H9 (cell line): ENCODE data around the gene CHMP2A. TPM values are rescaled to one million over a fixed set of nuclear protein-coding genes. Genes with fewer than 3 reads are reported as not detected.
A peak's percentile ranks its signal among the peaks of the same experiment; 100 is the strongest.

Experiments used
- DNase-seq: peaks from one replicate; pipeline ENCODE4 v3.0.0-alpha.2; 2017
- H2AFZ ChIP-seq: one replicate; pipeline ENCODE4 v1.6.1; 2013; ENCODE audit warnings: mild to moderate bottlenecking, low read length, control low read depth, moderate library complexity
- H2AK5ac ChIP-seq: 2 replicates; pipeline ENCODE4 v1.6.1; 2013; ENCODE audit warnings: low read length, control low read depth, mixed read lengths; ENCODE audit not compliant: insufficient read length
- H2BK120ac ChIP-seq: one replicate; pipeline ENCODE4 v1.6.1; 2013; ENCODE audit warnings: low read depth, mild to moderate bottlenecking, low read length, control low read depth, inconsistent platforms; ENCODE audit not compliant: poor library complexity, severe bottlenecking
- H2BK12ac ChIP-seq: 2 replicates; pipeline ENCODE4 v1.6.1; 2013; ENCODE audit warnings: low read length, control low read depth, mixed read lengths, low read depth; ENCODE audit not compliant: insufficient read length
- H2BK15ac ChIP-seq: 2 replicates; pipeline ENCODE4 v1.6.1; 2013; ENCODE audit warnings: low read depth, low read length, control low read depth
- H2BK20ac ChIP-seq: one replicate; pipeline ENCODE4 v1.6.1; 2013; ENCODE audit warnings: low read depth, mild to moderate bottlenecking, low read length, control low read depth, inconsistent platforms; ENCODE audit not compliant: poor library complexity, severe bottlenecking
- H2BK5ac ChIP-seq: 2 replicates; pipeline ENCODE4 v1.6.1; 2013; ENCODE audit warnings: low read length, control low read depth, mixed read lengths; ENCODE audit not compliant: insufficient read length
- H3K14ac ChIP-seq: 2 replicates; pipeline ENCODE4 v1.6.1; 2013; ENCODE audit warnings: low read length, control low read depth; ENCODE audit not compliant: insufficient read depth
- H3K18ac ChIP-seq: 2 replicates; pipeline ENCODE4 v1.6.1; 2013; ENCODE audit warnings: low read depth, mild to moderate bottlenecking, mixed read lengths, low read length, control low read depth; ENCODE audit not compliant: insufficient read length
- H3K23ac ChIP-seq: 2 replicates; pipeline ENCODE4 v1.6.1; 2013; ENCODE audit warnings: low read length, control low read depth, mixed read lengths, low read depth; ENCODE audit not compliant: insufficient read length
- H3K23me2 ChIP-seq: 2 replicates; pipeline ENCODE4 v1.6.1; 2013; ENCODE audit warnings: low read depth, mild to moderate bottlenecking, mixed read lengths, low read length, control low read depth; ENCODE audit not compliant: insufficient read length, poor library complexity, severe bottlenecking
- H3K27ac ChIP-seq: 2 replicates; pipeline ENCODE4 v1.5.1; 2013; ENCODE audit warnings: low read length, control low read depth, mixed read lengths, low read depth; ENCODE audit not compliant: insufficient read length
- H3K27me3 ChIP-seq: 2 replicates; pipeline ENCODE4 v1.6.1; 2013; ENCODE audit warnings: low read length, control low read depth, inconsistent platforms; ENCODE audit not compliant: insufficient read depth
- H3K4ac ChIP-seq: 2 replicates; pipeline ENCODE4 v1.6.1; 2013; ENCODE audit warnings: low read depth, mild to moderate bottlenecking, control low read depth, inconsistent platforms, low read length, moderate library complexity
- H3K4me1 ChIP-seq: 2 replicates; pipeline ENCODE4 v1.6.1; 2013; ENCODE audit warnings: low read length, control low read depth, inconsistent platforms; ENCODE audit not compliant: insufficient read depth
- H3K4me2 ChIP-seq: 2 replicates; pipeline ENCODE4 v1.6.1; 2013; ENCODE audit warnings: low read length, control low read depth, mixed read lengths; ENCODE audit not compliant: insufficient read length, insufficient read depth
- H3K56ac ChIP-seq: 2 replicates; pipeline ENCODE4 v1.6.1; 2013; ENCODE audit warnings: low read depth, mild to moderate bottlenecking, mixed read lengths, low read length, control low read depth; ENCODE audit not compliant: insufficient read length
- H3K79me1 ChIP-seq: 2 replicates; pipeline ENCODE4 v1.6.1; 2013; ENCODE audit warnings: low read depth, mild to moderate bottlenecking, moderate library complexity, low read length, control low read depth, inconsistent platforms; ENCODE audit not compliant: insufficient read depth, poor library complexity, severe bottlenecking
- H3K79me2 ChIP-seq: 2 replicates; pipeline ENCODE4 v1.6.1; 2013; ENCODE audit warnings: low read length, control low read depth, inconsistent platforms; ENCODE audit not compliant: insufficient read depth
- H3K9ac ChIP-seq: 2 replicates; pipeline ENCODE4 v1.6.1; 2013; ENCODE audit warnings: low read length, control low read depth, mixed read lengths; ENCODE audit not compliant: insufficient read length; ENCODE audit errors: extremely low read depth
- H3K9me3 ChIP-seq: one replicate; pipeline ENCODE4 v1.6.1; 2013; ENCODE audit warnings: low read depth, low read length, inconsistent platforms; ENCODE audit not compliant: control insufficient read depth
- H3T11ph ChIP-seq: one replicate; pipeline ENCODE4 v1.6.1; 2013; ENCODE audit warnings: mild to moderate bottlenecking, low read length, control low read depth, inconsistent platforms
- H4K20me1 ChIP-seq: one replicate; pipeline ENCODE4 v1.6.1; 2013; ENCODE audit not compliant: control insufficient read depth, insufficient read length, insufficient read depth
- H4K5ac ChIP-seq: 2 replicates; pipeline ENCODE4 v1.6.1; 2013; ENCODE audit warnings: low read depth, mild to moderate bottlenecking, mixed read lengths, low read length, control low read depth; ENCODE audit not compliant: insufficient read length
- H4K8ac ChIP-seq: replicated peaks from 2 replicates; pipeline ENCODE4 v1.6.1; 2013; ENCODE audit warnings: low read length, control low read depth, mixed read lengths, low read depth; ENCODE audit not compliant: insufficient read length
- H4K91ac ChIP-seq: 2 replicates; pipeline ENCODE4 v1.6.1; 2013; ENCODE audit warnings: low read depth, mild to moderate bottlenecking, moderate library complexity, mixed read lengths, low read length, control low read depth; ENCODE audit not compliant: insufficient read length
- H3K27ac Mint-ChIP-seq, 3 experiments: 2 replicates in 2 of 3; 3 replicates in 1 of 3; pipeline ENCODE4 v1.8.0; 2020 to 2021; ENCODE audit warnings: mixed read lengths in 3 of 3, mild to moderate bottlenecking in 1 of 3, moderate library complexity in 1 of 3
- H3K27me3 Mint-ChIP-seq: 2 replicates; pipeline ENCODE4 v1.8.0; 2021; ENCODE audit warnings: low read depth, mild to moderate bottlenecking, moderate library complexity, mixed read lengths
- H3K36me3 Mint-ChIP-seq, 3 experiments: 2 replicates in 2 of 3; 3 replicates in 1 of 3; pipeline ENCODE4 v1.8.0; 2020 to 2021; ENCODE audit warnings: low read depth in 3 of 3, mixed read lengths in 3 of 3; ENCODE audit not compliant: insufficient read depth in 1 of 3
- H3K4me1 Mint-ChIP-seq, 2 experiments: 2 replicates each; pipeline ENCODE4 v1.8.0; 2020; ENCODE audit warnings: mixed read lengths in 2 of 2
- H3K4me3 Mint-ChIP-seq, 2 experiments: 2 replicates in 1 of 2; 3 replicates in 1 of 2; pipeline ENCODE4 v1.8.0; 2020 to 2021; ENCODE audit warnings: mild to moderate bottlenecking in 2 of 2, mixed read lengths in 2 of 2, moderate library complexity in 1 of 2
- H3K9me3 Mint-ChIP-seq, 2 experiments: 2 replicates in 1 of 2; 3 replicates in 1 of 2; pipeline ENCODE4 v1.8.0; 2020; ENCODE audit warnings: mild to moderate bottlenecking in 2 of 2, mixed read lengths in 2 of 2, moderate library complexity in 1 of 2
- CTCF ChIP-seq: fragments of 200-600 bp; sonication (generic); conservative IDR thresholded peaks from 3 replicates; pipeline ENCODE4 v1.8.0; 2021; ENCODE audit warnings: antibody characterized with exemption, mild to moderate bottlenecking
- WGBS: extraction: QIAGEN DNeasy Blood & Tissue Kit; methylation state at CpG from one replicate; pipeline ENCODE4 v1.1.7; 2013; ENCODE audit warnings: missing lambda C conversion rate, low lambda C conversion rate, mixed read lengths; ENCODE audit not compliant: insufficient read length; ENCODE audit errors: extremely low coverage; 5-methylcytosine and 5-hydroxymethylcytosine counted together
- total RNA-seq: library from RNA; stranded (reverse); gene quantifications from 2 replicates; pipeline ENCODE4 v1.2.1, GENCODE V29; 2021

Gene CHMP2A
- total RNA-seq, 1 experiment from 2014 or later: 109 TPM

GRCh38 chr19:58558623-58559274 is 3.8 kb upstream of the CHMP2A start:
- Histone ChIP-seq H3K79me1 (no peaks in the 10 kb centered on the region), H2BK120ac (no peak overlapping the region), H3K4me1 (no peaks in the 10 kb centered on the region), H3K27ac (peak overlapping the region; percentile 86), H3K9me3 (no peaks in the 10 kb centered on the region), H2AFZ (no peak overlapping the region), H2AK5ac (no peak overlapping the region), H4K8ac (no peak overlapping the region), H3K14ac (peak overlapping the region; percentile 100), H4K5ac (peak overlapping the region; percentile 46), H3K4ac (no peak overlapping the region), H2BK12ac (peak overlapping the region; percentile 78), H3K56ac (no peak overlapping the region), H2BK15ac (0 out of 2 replicates have a peak overlapping the region, but pooled peaks have one; percentile 76), H3K79me2 (peaks cover 8% of the 10 kb centered on the region; the same call in 1 of the 2 replicates), H4K91ac (no peak overlapping the region), H3K18ac (peak overlapping the region; percentile 100), H2BK20ac (no peak overlapping the region), H3K23ac (no peak overlapping the region), H3K9ac (peak overlapping the region; percentile 99), H2BK5ac (peak overlapping the region; percentile 89), H4K20me1 (no peaks in the 10 kb centered on the region), H3K23me2 (peaks cover 14% of the 10 kb centered on the region), H3T11ph (peak overlapping the region; percentile 81), H3K27me3 (no peaks in the 10 kb centered on the region), H3K4me2 (peak overlapping the region; percentile 67)
- DNase-seq: peak; percentile 99
- WGBS: no CpG with 5 or more reads among the region's 76 CpGs
- H3K27ac Mint-ChIP-seq: peak overlapping the region; percentile 100
- H3K9me3 Mint-ChIP-seq: no peaks in the 10 kb centered on the region; a peak in 1 of 5 replicates
- H3K4me3 Mint-ChIP-seq: peak overlapping the region; percentile 96
- H3K4me1 Mint-ChIP-seq: peaks cover 19 to 38% of the 10 kb centered on the region in 2 experiments
- H3K27me3 Mint-ChIP-seq: peaks cover 1% of the 10 kb centered on the region; the same call in 1 of the 2 replicates
- peaks cover 16 to 41% (median 28%) of the 10 kb centered on the region in 3 experiments; a peak in 6 of 7 replicates for H3K36me3 Mint-ChIP-seq
- no peak for TF ChIP-seq CTCF
